ENCODE measurements around the gene TRIM7.

DNA sequence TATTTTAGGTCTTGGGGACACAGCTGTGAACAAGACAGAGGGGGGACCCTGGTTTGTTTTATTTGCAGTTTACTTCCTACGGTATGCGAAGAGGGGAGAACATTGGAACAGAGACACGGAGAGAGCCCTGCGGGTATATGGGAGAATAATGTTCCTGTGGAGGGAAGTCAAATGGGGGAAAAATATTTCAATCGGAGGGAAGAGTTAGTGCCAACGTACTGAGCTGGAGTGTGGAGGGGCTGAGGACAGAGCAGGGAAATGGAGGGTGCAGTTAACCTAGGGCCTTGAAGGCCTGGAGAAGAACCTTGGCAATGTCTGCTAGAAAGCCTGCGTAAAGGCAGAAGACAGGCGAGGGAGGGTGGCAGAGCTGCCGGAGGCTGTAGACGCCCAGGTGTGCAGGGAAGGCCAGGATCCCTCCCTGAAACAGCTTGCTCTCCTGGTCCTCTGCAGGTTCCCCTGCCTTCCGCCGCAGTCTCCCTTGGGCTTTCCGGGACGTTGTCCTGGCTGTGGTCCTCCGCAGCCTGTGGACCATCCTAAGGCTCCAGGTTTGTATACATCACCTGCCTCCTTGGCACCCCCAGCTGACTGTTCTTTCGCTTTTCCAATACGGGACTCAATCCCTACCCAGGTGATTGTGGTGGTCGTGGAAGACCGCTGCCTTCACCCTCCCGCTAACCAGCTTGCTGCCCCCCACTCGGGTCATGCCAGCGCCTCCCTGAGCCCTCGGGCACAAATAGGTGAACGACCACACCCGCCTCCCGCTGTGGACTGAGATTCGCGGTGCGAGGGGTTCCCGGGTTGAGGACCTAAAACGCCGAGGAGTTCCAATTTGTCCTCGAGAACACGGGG lies 40.7 kb upstream of the TRIM7 start:
- TF ChIP-seq CTCF (IDR thresholded peaks at IDR 0.05) (no peak), POLR2A (IDR thresholded peaks at IDR 0.05) (no peak)

All from body of pancreas (tissue), 4 donors.